IPS DF 4.7 (cell line): Measurements from ENCODE around the gene MLF2.

ENCODE experiments used
- DNase-seq: peaks from one replicate; pipeline ENCODE4 v3.0.0-alpha.2; 2013; ENCODE audit warnings: low spot score; ENCODE audit errors: extremely low read depth

Gene MLF2

GRCh38 chr12:6778574-6779550 lies 25.9 kb upstream of the MLF2 start:
- no peak for DNase-seq

GRCh38 chr12:6778217-6778573 lies 25.3 kb upstream of the MLF2 start:
- no peak for DNase-seq

GRCh38 chr12:6777386-6777785 lies 24.4 kb upstream of the MLF2 start:
- no peak for DNase-seq

- DNase-seq = no peak
Measured at GRCh38 chr12:6775185-6776174, 22.5 kb upstream of the MLF2 start.

GRCh38 chr12:6774499-6775062 lies 21.6 kb upstream of the MLF2 start:
- no peak for DNase-seq

GRCh38 chr12:6773590-6774351 lies 20.8 kb upstream of the MLF2 start:
- no peak for DNase-seq

- DNase-seq = no peak
Measured at GRCh38 chr12:6772726-6773589, 20.0 kb upstream of the MLF2 start.

- no peak for DNase-seq
Measured at GRCh38 chr12:6772331-6772695, 19.4 kb upstream of the MLF2 start, which contains the start of gene LAG3. LAG3 (plus strand) TSS chr12:6772520; CDS start chr12:6772853, 333 bp downstream.

GRCh38 chr12:6771509-6772330 lies 18.8 kb upstream of the MLF2 start:
- no peak for DNase-seq

GRCh38 chr12:6771091-6771495 lies 18.2 kb upstream of the MLF2 start:
- no peak for DNase-seq

- no peak for DNase-seq
Measured at GRCh38 chr12:6770600-6770999, 17.7 kb upstream of the MLF2 start.

GRCh38 chr12:6770094-6770493 lies 17.2 kb upstream of the MLF2 start:
- no peak for DNase-seq

GRCh38 chr12:6769666-6770065 lies 16.7 kb upstream of the MLF2 start:
- no peak for DNase-seq

- DNase-seq = no peak
Measured at GRCh38 chr12:6768990-6769389, 16.0 kb upstream of the MLF2 start.

GRCh38 chr12:6768437-6768914 lies 15.5 kb upstream of the MLF2 start:
- no peak for DNase-seq

GRCh38 chr12:6767353-6768319 lies 14.7 kb upstream of the MLF2 start:
- no peak for DNase-seq

- no peak for DNase-seq
Measured at GRCh38 chr12:6766651-6767349, 13.9 kb upstream of the MLF2 start.
